Effector CD4-positive, alpha-beta T cell (primary cell): ENCODE data around the gene TSHZ2.
"Not testable (repeated sequence)": the region's sequence is repeated elsewhere in the genome, so short reads cannot be mapped to it uniquely, and the experiment has no call there.

Experiments
- DNase-seq: peaks from one replicate; pipeline ENCODE4 v3.0.0-alpha.2; 2020

The TSHZ2 gene

GRCh38 chr20:53296451-53297153 is 324.4 kb downstream of the TSHZ2 start:
- no peak for DNase-seq

GRCh38 chr20:53297154-53297529 is 325.0 kb downstream of the TSHZ2 start:
- DNase-seq, result no peak

- no peak for DNase-seq
Observed at GRCh38 chr20:53298260-53298659, 326.1 kb downstream of the TSHZ2 start.

GRCh38 chr20:53298911-53299310 is 326.8 kb downstream of the TSHZ2 start:
- no peak for DNase-seq

GRCh38 chr20:53299831-53300230 is 327.7 kb downstream of the TSHZ2 start:
- DNase-seq, result no peak

GRCh38 chr20:53301869-53302268 is 329.7 kb downstream of the TSHZ2 start:
- DNase-seq, result no peak

GRCh38 chr20:53302695-53303412 is 330.7 kb downstream of the TSHZ2 start:
- DNase-seq, result no peak

GRCh38 chr20:53303413-53303760 is 331.2 kb downstream of the TSHZ2 start:
- no peak for DNase-seq

- no peak for DNase-seq
Observed at GRCh38 chr20:53304146-53304545, 332.0 kb downstream of the TSHZ2 start.

- no peak for DNase-seq
Observed at GRCh38 chr20:53306192-53306805, 334.1 kb downstream of the TSHZ2 start.

GRCh38 chr20:53307964-53308597 is 335.9 kb downstream of the TSHZ2 start:
- DNase-seq, result no peak

- DNase-seq, result no peak
Observed at GRCh38 chr20:53309515-53309914, 337.4 kb downstream of the TSHZ2 start.

GRCh38 chr20:53312957-53313356 is 340.8 kb downstream of the TSHZ2 start:
- no peak for DNase-seq

GRCh38 chr20:53316206-53316937 is 344.2 kb downstream of the TSHZ2 start:
- DNase-seq, result no peak

GRCh38 chr20:53319200-53319599 is 347.0 kb downstream of the TSHZ2 start:
- no peak for DNase-seq

GRCh38 chr20:53319716-53320115 is 347.6 kb downstream of the TSHZ2 start:
- no peak for DNase-seq

GRCh38 chr20:53320701-53321100 is 348.5 kb downstream of the TSHZ2 start:
- no peak for DNase-seq

GRCh38 chr20:53321596-53321995 is 349.4 kb downstream of the TSHZ2 start:
- DNase-seq, result no peak

GRCh38 chr20:53322651-53323050 is 350.5 kb downstream of the TSHZ2 start:
- no peak for DNase-seq

- DNase-seq, result not testable (repeated sequence)
Observed at GRCh38 chr20:53323460-53323859, 351.3 kb downstream of the TSHZ2 start.

GRCh38 chr20:53324816-53325215 is 352.7 kb downstream of the TSHZ2 start:
- no peak for DNase-seq

GRCh38 chr20:53328961-53329360 is 356.8 kb downstream of the TSHZ2 start:
- DNase-seq, result no peak

- DNase-seq, result no peak
Observed at GRCh38 chr20:53329781-53330180, 357.6 kb downstream of the TSHZ2 start.
